ENCODE data around the gene CLEC4F.

GRCh38 chr2:70826696-70827350 is 6.4 kb upstream of the CLEC4F start:
- TF ChIP-seq CTCF (IDR thresholded peaks at IDR 0.05), result no peak
- no peak for TF ChIP-seq POLR2A (IDR thresholded peaks at IDR 0.05)

All from Peyer's patch (tissue), 4 donors.